ENCODE measurements around the gene DCLK1.

DNA sequence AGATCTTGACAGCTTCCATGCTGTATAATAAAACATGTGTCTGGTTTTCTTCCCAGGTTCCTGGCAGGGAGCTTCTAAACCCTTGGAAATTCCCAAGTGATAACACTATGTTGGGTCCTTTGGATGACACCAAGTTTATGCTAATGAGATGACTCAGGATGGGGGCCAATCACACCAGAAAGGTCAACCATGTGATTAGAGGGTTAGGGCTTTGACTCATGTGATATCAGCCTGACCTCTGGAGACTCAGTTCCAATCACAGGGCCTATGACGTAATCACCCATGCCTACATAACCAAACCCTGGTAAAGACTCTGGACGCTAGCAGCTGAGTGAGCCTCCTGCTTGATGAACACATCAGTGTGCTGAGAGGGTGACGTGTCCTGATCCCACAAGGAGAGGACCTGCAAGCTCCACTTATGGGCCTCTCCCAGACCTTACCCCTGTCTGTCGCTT is 203.6 kb downstream of the DCLK1 start:
- TF ChIP-seq, protein P1, sequence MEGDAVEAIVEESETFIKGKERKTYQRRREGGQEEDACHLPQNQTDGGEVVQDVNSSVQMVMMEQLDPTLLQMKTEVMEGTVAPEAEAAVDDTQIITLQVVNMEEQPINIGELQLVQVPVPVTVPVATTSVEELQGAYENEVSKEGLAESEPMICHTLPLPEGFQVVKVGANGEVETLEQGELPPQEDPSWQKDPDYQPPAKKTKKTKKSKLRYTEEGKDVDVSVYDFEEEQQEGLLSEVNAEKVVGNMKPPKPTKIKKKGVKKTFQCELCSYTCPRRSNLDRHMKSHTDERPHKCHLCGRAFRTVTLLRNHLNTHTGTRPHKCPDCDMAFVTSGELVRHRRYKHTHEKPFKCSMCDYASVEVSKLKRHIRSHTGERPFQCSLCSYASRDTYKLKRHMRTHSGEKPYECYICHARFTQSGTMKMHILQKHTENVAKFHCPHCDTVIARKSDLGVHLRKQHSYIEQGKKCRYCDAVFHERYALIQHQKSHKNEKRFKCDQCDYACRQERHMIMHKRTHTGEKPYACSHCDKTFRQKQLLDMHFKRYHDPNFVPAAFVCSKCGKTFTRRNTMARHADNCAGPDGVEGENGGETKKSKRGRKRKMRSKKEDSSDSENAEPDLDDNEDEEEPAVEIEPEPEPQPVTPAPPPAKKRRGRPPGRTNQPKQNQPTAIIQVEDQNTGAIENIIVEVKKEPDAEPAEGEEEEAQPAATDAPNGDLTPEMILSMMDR (IDR thresholded peaks at IDR 0.05) = no peak
- no peak for TF ChIP-seq POLR2A (IDR thresholded peaks at IDR 0.05)
